H1 (cell line): ENCODE data around the gene NIN. TPM values are rescaled to one million over a fixed set of nuclear protein-coding genes. Genes with fewer than 3 reads are reported as not detected.

Source experiments
- CTCF ChIA-PET: fragments of 300-600 bp; sonication (Branson Sonifier 250); formaldehyde crosslinking; loops from one replicate; lab custom pipeline; 2021; ENCODE audit not compliant: partially characterized antibody; lab: Charles Lee
- POLR2A ChIA-PET: fragments of 300-600 bp; sonication (Branson Sonifier 250); formaldehyde crosslinking; loops from one replicate; lab custom pipeline; 2021; ENCODE audit warnings: inconsistent platforms; ENCODE audit not compliant: partially characterized antibody; lab: Charles Lee
- DNase-seq, 2 experiments: peaks; one replicate each; pipeline versions ENCODE4 v3.0.0 to v3.0.0-alpha.2; 2010 to 2022; ENCODE audit warnings: low spot score in 2 of 2, low read depth in 1 of 2, mixed read lengths in 1 of 2
- FAIRE-seq: peaks from 2 replicates; lab custom pipeline; 2011; peaks lifted over from hg19 to GRCh38; lab: Jason Lieb, UNC
- H2AFZ ChIP-seq: 2 replicates; pipeline ENCODE4 v1.8.1; 2012; ENCODE audit warnings: low read length, inconsistent platforms
- H2AK5ac ChIP-seq: 2 replicates; pipeline ENCODE4 v1.6.1; 2013; ENCODE audit warnings: low read depth, low read length
- H2BK120ac ChIP-seq: replicated peaks from 2 replicates; pipeline ENCODE3; 2013; ENCODE audit warnings: low read depth, low read length, inconsistent platforms
- H2BK12ac ChIP-seq: 2 replicates; pipeline ENCODE4 v1.6.1; 2013; ENCODE audit warnings: low read depth, low read length
- H2BK15ac ChIP-seq: 2 replicates; pipeline ENCODE4 v1.6.1; 2013; ENCODE audit warnings: low read length
- H2BK20ac ChIP-seq: 2 replicates; pipeline ENCODE4 v1.6.1; 2013; ENCODE audit warnings: low read length
- H2BK5ac ChIP-seq: 2 replicates; pipeline ENCODE4 v1.6.1; 2013; ENCODE audit warnings: low read depth, low read length
- H3K14ac ChIP-seq: 2 replicates; pipeline ENCODE4 v1.6.1; 2013; ENCODE audit warnings: inconsistent platforms; ENCODE audit not compliant: insufficient read length
- H3K18ac ChIP-seq: 2 replicates; pipeline ENCODE4 v1.6.1; 2013; ENCODE audit warnings: low read length; ENCODE audit errors: extremely low read depth
- H3K23ac ChIP-seq: 2 replicates; pipeline ENCODE4 v1.6.1; 2013; ENCODE audit warnings: inconsistent platforms; ENCODE audit not compliant: insufficient read length
- H3K23me2 ChIP-seq: 2 replicates; pipeline ENCODE4 v1.6.1; 2013; ENCODE audit warnings: low read depth, low read length
- H3K27ac ChIP-seq: 2 replicates; pipeline ENCODE4 v1.6.1; 2011; ENCODE audit warnings: low read depth, low read length, inconsistent platforms
- H3K27me3 ChIP-seq, 4 experiments: replicated peaks in 1 of 4; 1 replicate in 1 of 4; 2 replicates in 3 of 4; pipeline versions ENCODE4 v1.6.1 to v1.8.1; 2011 to 2013; ENCODE audit warnings: low read length in 3 of 4, mild to moderate bottlenecking in 3 of 4, inconsistent platforms in 2 of 4, mixed read lengths in 2 of 4, moderate library complexity in 1 of 4; ENCODE audit not compliant: control insufficient read depth in 3 of 4, insufficient read depth in 3 of 4; ENCODE audit errors: extremely low read depth in 1 of 4
- H3K36me3 ChIP-seq, 4 experiments: 2 replicates each; pipeline versions ENCODE4 v1.6.1 to v1.8.1; 2011 to 2013; ENCODE audit warnings: mild to moderate bottlenecking in 4 of 4, low read length in 3 of 4, moderate library complexity in 2 of 4, control low read depth in 1 of 4, inconsistent platforms in 1 of 4; ENCODE audit not compliant: insufficient read depth in 4 of 4, control insufficient read depth in 2 of 4
- H3K4ac ChIP-seq: replicated peaks from 2 replicates; pipeline ENCODE3; 2013; ENCODE audit warnings: low read length, low read depth, mixed read lengths, inconsistent platforms; ENCODE audit not compliant: insufficient read length
- H3K4me1 ChIP-seq, 4 experiments: replicated peaks in 1 of 4; 1 replicate in 1 of 4; 2 replicates in 3 of 4; pipeline versions ENCODE4 v1.6.1 to v1.8.1; 2011 to 2013; ENCODE audit warnings: low read length in 3 of 4, inconsistent platforms in 2 of 4, mixed read lengths in 1 of 4; ENCODE audit not compliant: insufficient read depth in 4 of 4, control insufficient read depth in 3 of 4
- H3K4me2 ChIP-seq, 2 experiments: 2 replicates each; pipeline versions ENCODE4 v1.6.1 to v1.8.1; 2011 to 2013; ENCODE audit warnings: low read depth in 2 of 2, low read length in 2 of 2, control low read depth in 1 of 2, inconsistent platforms in 1 of 2, mild to moderate bottlenecking in 1 of 2; ENCODE audit not compliant: insufficient read depth in 1 of 2
- H3K4me3 ChIP-seq, 4 experiments: fragments of 200-600, 300-600 bp in 1 of 4; sonication (generic), shearing (Covaris generic), sonication (Bioruptor Twin) in 1 of 4; 2 replicates each; pipeline versions ENCODE4 v1.5.1 to v1.8.1; 2011 to 2016; ENCODE audit warnings: low read length in 4 of 4, low read depth in 3 of 4, control low read depth in 2 of 4, inconsistent platforms in 2 of 4, mild to moderate bottlenecking in 2 of 4, mixed read lengths in 1 of 4, moderate library complexity in 1 of 4; ENCODE audit not compliant: insufficient read depth in 2 of 4; ENCODE audit errors: extremely low read depth in 1 of 4
- H3K56ac ChIP-seq: replicated peaks from 2 replicates; pipeline ENCODE3; 2013; ENCODE audit warnings: low read depth, mild to moderate bottlenecking, mixed read lengths, low read length, inconsistent platforms; ENCODE audit not compliant: insufficient read length
- H3K79me1 ChIP-seq: 2 replicates; pipeline ENCODE4 v1.6.1; 2013; ENCODE audit warnings: low read depth, low read length, control low read depth
- H3K79me2 ChIP-seq, 2 experiments: 2 replicates each; pipeline versions ENCODE4 v1.6.1 to v1.8.1; 2012 to 2013; ENCODE audit warnings: low read length in 2 of 2, mild to moderate bottlenecking in 2 of 2, inconsistent platforms in 1 of 2; ENCODE audit not compliant: insufficient read depth in 2 of 2, control insufficient read depth in 1 of 2
- H3K9ac ChIP-seq, 4 experiments: replicated peaks in 1 of 4; 1 replicate in 1 of 4; 2 replicates in 3 of 4; pipeline versions ENCODE4 v1.6.1 to v1.8.1; 2011 to 2013; ENCODE audit warnings: low read depth in 3 of 4, low read length in 3 of 4, control low read depth in 2 of 4, mild to moderate bottlenecking in 2 of 4, moderate library complexity in 2 of 4, inconsistent platforms in 1 of 4; ENCODE audit errors: extremely low read depth in 1 of 4
- H3K9me3 ChIP-seq, 2 experiments: 2 replicates each; pipeline versions ENCODE4 v1.6.1 to v1.8.1; 2012 to 2013; ENCODE audit warnings: mild to moderate bottlenecking in 2 of 2, moderate library complexity in 2 of 2, control low read depth in 1 of 2, inconsistent platforms in 1 of 2, low read depth in 1 of 2, low read length in 1 of 2, mixed read lengths in 1 of 2; ENCODE audit not compliant: insufficient read depth in 2 of 2
- H4K20me1 ChIP-seq, 2 experiments: replicated peaks in 1 of 2; 2 replicates each; pipeline versions ENCODE3 to v1.8.1; 2011 to 2013; ENCODE audit warnings: inconsistent platforms in 2 of 2, low read length in 2 of 2, mild to moderate bottlenecking in 1 of 2; ENCODE audit not compliant: insufficient read depth in 2 of 2, control insufficient read depth in 1 of 2
- H4K5ac ChIP-seq: 2 replicates; pipeline ENCODE4 v1.6.1; 2013; ENCODE audit warnings: low read length, low read depth, mixed read lengths, inconsistent platforms; ENCODE audit not compliant: insufficient read length
- H4K8ac ChIP-seq: 2 replicates; pipeline ENCODE4 v1.8.0; 2013; ENCODE audit warnings: mild to moderate bottlenecking, moderate library complexity, low read length, inconsistent platforms; ENCODE audit not compliant: insufficient read depth; ENCODE audit errors: extremely low read depth
- H4K91ac ChIP-seq: replicated peaks from 2 replicates; pipeline ENCODE3; 2013; ENCODE audit warnings: low read length, mixed read lengths, inconsistent platforms; ENCODE audit not compliant: insufficient read length
- BACH1 ChIP-seq: IDR thresholded peaks from 2 replicates; pipeline ENCODE4 v1.6.1; 2012; ENCODE audit warnings: low read length, improper control_type of control experiment
- CBX5 ChIP-seq: fragments of 300-800, 300-1000 bp; sonication (generic); IDR thresholded peaks from 2 replicates; pipeline ENCODE4 v1.7.1; 2016; ENCODE audit warnings: antibody characterized with exemption, low read length, low read depth
- CHD1 ChIP-seq: IDR thresholded peaks from 2 replicates; pipeline ENCODE4 v1.6.1; 2012; ENCODE audit warnings: low read depth, low read length, improper control_type of control experiment
- CHD2 ChIP-seq: IDR thresholded peaks from 2 replicates; pipeline ENCODE4 v1.6.1; 2012; ENCODE audit warnings: low read length, improper control_type of control experiment
- FOSL1 ChIP-seq: IDR thresholded peaks from 2 replicates; pipeline ENCODE4 v1.6.1; 2011; ENCODE audit warnings: mild to moderate bottlenecking, low read depth, low read length, moderate library complexity; ENCODE audit not compliant: insufficient read depth
- JUND ChIP-seq: IDR thresholded peaks from 2 replicates; pipeline ENCODE4 v1.6.1; 2011; ENCODE audit warnings: mild to moderate bottlenecking, improper control_type of control experiment, low read length
- MAFK ChIP-seq: IDR thresholded peaks from 2 replicates; pipeline ENCODE4 v1.6.1; 2012; ENCODE audit warnings: low read depth, mild to moderate bottlenecking, improper control_type of control experiment, low read length
- MAX ChIP-seq: IDR thresholded peaks from 2 replicates; pipeline ENCODE4 v1.6.1; 2012; ENCODE audit warnings: inconsistent platforms
- POLR2AphosphoS5 ChIP-seq: IDR thresholded peaks from 2 replicates; pipeline ENCODE4 v1.6.1; 2011; ENCODE audit warnings: low read depth, low read length
- POU5F1 ChIP-seq: IDR thresholded peaks from 2 replicates; pipeline ENCODE4 v1.6.1; 2011; ENCODE audit warnings: low read depth, mild to moderate bottlenecking, low read length, moderate library complexity
- SIRT6 ChIP-seq: IDR thresholded peaks from one replicate; pipeline ENCODE4 v1.7.1; 2012; ENCODE audit warnings: low read length, inconsistent platforms
- SP1 ChIP-seq: IDR thresholded peaks from 2 replicates; pipeline ENCODE4 v1.6.1; 2011; ENCODE audit warnings: low read depth, low read length
- SP2 ChIP-seq: IDR thresholded peaks from 2 replicates; pipeline ENCODE4 v1.6.1; 2012; ENCODE audit warnings: mild to moderate bottlenecking, low read length, inconsistent platforms
- SRF ChIP-seq: IDR thresholded peaks from 2 replicates; pipeline ENCODE4 v1.6.1; 2011; ENCODE audit warnings: mild to moderate bottlenecking, low read depth, low read length, moderate library complexity
- SUZ12 ChIP-seq: fragments of 200-600 bp; sonication (generic); IDR thresholded peaks from 2 replicates; pipeline ENCODE4 v1.6.1; 2012; ENCODE audit warnings: mild to moderate bottlenecking, inconsistent platforms, low read length, moderate library complexity, mixed read lengths
- TCF12 ChIP-seq: IDR thresholded peaks from 2 replicates; pipeline ENCODE4 v1.6.1; 2011; ENCODE audit warnings: low read depth, mild to moderate bottlenecking, low read length
- TEAD4 ChIP-seq: IDR thresholded peaks from 2 replicates; pipeline ENCODE4 v1.6.1; 2012; ENCODE audit warnings: low read depth, low read length, inconsistent platforms, mixed read lengths
- WGBS, 2 experiments: shearing (Covaris generic) in 1 of 2; methylation state at CpG; one replicate each; pipeline versions ENCODE4 v1.1.6 to v1.1.7; 2013 to 2015; ENCODE audit warnings: low lambda C conversion rate in 2 of 2, mixed read lengths in 2 of 2, inconsistent platforms in 1 of 2, low coverage in 1 of 2, missing lambda C conversion rate in 1 of 2; ENCODE audit not compliant: insufficient replicate concordance in 2 of 2, insufficient coverage in 1 of 2, insufficient read length in 1 of 2; ENCODE audit errors: extremely low coverage in 1 of 2, missing lambda C conversion rate in 1 of 2; 5-methylcytosine and 5-hydroxymethylcytosine counted together
- polyA plus RNA-seq, 7 experiments: library from polyadenylated mRNA; depleted of rRNA in 3 of 7; stranded (reverse) in 5 of 7; unstranded in 2 of 7; fragments of >200 nt in 5 of 7; fragments of 200-250 nt in 2 of 7; gene quantifications; 1 replicate in 5 of 7; 2 replicates in 1 of 7; 4 replicates in 1 of 7; pipeline versions ENCODE4 v1.2.1 to v1.2.3, GENCODE V29; 2011 to 2013; ENCODE audit warnings: missing spikeins in 2 of 7, mixed read lengths in 2 of 7
- total RNA-seq: library from RNA; stranded (reverse); fragmentation: NEBNext Ultra II Directional; extraction: Animal tissue kit (Norgen Biotek cat#: 25700); gene quantifications from 2 replicates; pipeline ENCODE4 v1.2.1, GENCODE V29; 2021

NIN gene
- total and polyA plus RNA-seq, 2 of the 8 experiments (the other 6 are each of a cell fraction or from before 2014, with no cell fraction given) = 3.2 to 21.3 TPM

- Histone ChIP-seq H3K4me2 (no peak overlapping the region), H3K4me1 (no peaks in the 10 kb centered on the region), H3K36me3 (no peaks in the 10 kb centered on the region; a peak in 3 of 8 replicates), H2BK12ac (no peak overlapping the region), H3K18ac (no peak overlapping the region), H3K27ac (no peak overlapping the region), H3K23me2 (no peaks in the 10 kb centered on the region; the same call in 1 of the 2 replicates), H3K79me1 (no peaks in the 10 kb centered on the region), H3K27me3 (no peaks in the 10 kb centered on the region), H3K56ac (no peak overlapping the region), H3K9ac (no peak overlapping the region), H4K8ac (no peak overlapping the region), H2BK15ac (no peak overlapping the region), H3K79me2 (no peaks in the 10 kb centered on the region), H3K9me3 (no peaks in the 10 kb centered on the region), H2AK5ac (no peak overlapping the region), H3K4me3 (no peak overlapping the region), H3K14ac (no peak overlapping the region), H2BK120ac (no peak overlapping the region), H3K23ac (no peak overlapping the region), H2BK5ac (no peak overlapping the region), H3K4ac (no peak overlapping the region), H4K91ac (no peak overlapping the region), H4K5ac (no peak overlapping the region), H2AFZ (no peak overlapping the region), H4K20me1 (no peaks in the 10 kb centered on the region), H2BK20ac (no peak overlapping the region)
- WGBS, 2 experiments = 79% methylated on average over 7 of the region's 7 CpGs; no CpG with 5 or more reads in 1 of the 2 experiments
- POLR2A ChIA-PET = no interaction called here
- FAIRE-seq = no peak
- CTCF ChIA-PET = interaction anchor here (4.1 kb wide), 1 partner anchor 18 kb away, joined by 20 read pairs; no protein-coding TSS in a partner anchor
- DNase-seq = no peak
- no peak for TF ChIP-seq SP2
- TF ChIP-seq JUND = no peak
- TF ChIP-seq POLR2AphosphoS5 = no peak
- no peak for TF ChIP-seq TEAD4
- TF ChIP-seq BACH1 = no peak
- TF ChIP-seq MAFK = no peak
- TF ChIP-seq SP1 = no peak
- no peak for TF ChIP-seq CHD1
- TF ChIP-seq SRF = no peak
- no peak for TF ChIP-seq MAX
- no peak for TF ChIP-seq SUZ12
- no peak for TF ChIP-seq FOSL1
- TF ChIP-seq SIRT6 = no peak
- no peak for TF ChIP-seq CHD2
- TF ChIP-seq CBX5 = no peak
- no peak for TF ChIP-seq TCF12
- TF ChIP-seq POU5F1 = no peak
These were observed 35.8 kb downstream of the NIN start for GRCh38 chr14:50795142-50795541.
